ENCODE results near the gene CTAGE8. TPM values are rescaled to one million over a fixed set of nuclear protein-coding genes. Genes with fewer than 3 reads are reported as not detected.
"Not testable (repeated sequence)": the region's sequence is repeated elsewhere in the genome, so short reads cannot be mapped to it uniquely, and the experiment has no call there.

Gene CTAGE8, protein sequence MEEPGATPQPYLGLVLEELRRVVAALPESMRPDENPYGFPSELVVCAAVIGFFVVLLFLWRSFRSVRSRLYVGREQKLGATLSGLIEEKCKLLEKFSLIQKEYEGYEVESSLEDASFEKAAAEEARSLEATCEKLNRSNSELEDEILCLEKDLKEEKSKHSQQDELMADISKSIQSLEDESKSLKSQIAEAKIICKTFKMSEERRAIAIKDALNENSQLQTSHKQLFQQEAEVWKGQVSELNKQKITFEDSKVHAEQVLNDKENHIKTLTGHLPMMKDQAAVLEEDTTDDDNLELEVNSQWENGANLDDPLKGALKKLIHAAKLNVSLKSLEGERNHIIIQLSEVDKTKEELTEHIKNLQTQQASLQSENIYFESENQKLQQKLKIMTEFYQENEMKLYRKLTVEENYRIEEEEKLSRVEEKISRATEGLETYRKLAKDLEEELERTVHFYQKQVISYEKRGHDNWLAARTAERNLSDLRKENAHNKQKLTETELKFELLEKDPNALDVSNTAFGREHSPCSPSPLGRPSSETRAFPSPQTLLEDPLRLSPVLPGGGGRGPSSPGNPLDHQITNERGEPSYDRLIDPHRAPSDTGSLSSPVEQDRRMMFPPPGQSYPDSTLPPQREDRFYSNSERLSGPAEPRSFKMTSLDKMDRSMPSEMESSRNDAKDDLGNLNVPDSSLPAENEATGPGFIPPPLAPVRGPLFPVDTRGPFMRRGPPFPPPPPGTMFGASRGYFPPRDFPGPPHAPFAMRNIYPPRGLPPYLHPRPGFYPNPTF
- polyA plus RNA-seq (ENCODE audit: low read depth in 6 of 6), result 1 to 10 TPM in 1 of 6 donors, under 1 TPM in 3, not detected in 2; 0.22 to 1.2 (median 0.60) TPM

DNA sequence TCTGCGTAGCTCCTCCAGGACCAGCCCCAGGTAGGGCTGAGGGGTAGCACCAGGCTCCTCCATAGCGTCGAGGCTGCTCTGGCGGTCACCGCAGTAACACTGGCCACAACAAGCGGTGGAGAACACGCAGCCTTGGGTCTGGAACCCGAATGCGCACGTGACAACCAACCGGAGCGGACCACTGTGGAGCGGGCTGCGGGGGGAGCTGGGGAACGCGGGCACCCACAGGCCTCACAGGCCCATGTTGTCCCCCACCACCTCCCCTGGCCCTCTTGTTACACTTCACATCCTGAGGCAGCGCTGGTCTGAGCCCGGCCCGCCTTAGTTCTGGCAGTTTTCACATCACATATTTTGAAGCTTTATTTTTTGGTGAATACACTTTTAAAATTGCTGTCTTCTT lies at the start of gene CTAGE8:
CTAGE8 (minus strand) TSS at position 101 of the 400 bp plus-strand sequence; CDS start at position 63, 38 bp downstream.
- H3K27ac Mint-ChIP-seq; H3K9me3 Mint-ChIP-seq; ATAC-seq (ENCODE audit: low read depth in 2 of 2); DNase-seq; H3K4me3 Mint-ChIP-seq; H3K36me3 Mint-ChIP-seq; H3K4me1 Mint-ChIP-seq; H3K27me3 Mint-ChIP-seq: not testable (repeated sequence)

GRCh38 chr7:144317537-144317936 lies 48.4 kb upstream of the CTAGE8 start:
- not testable (repeated sequence) for H3K4me1 Mint-ChIP-seq; H3K4me3 Mint-ChIP-seq; H3K36me3 Mint-ChIP-seq; H3K9me3 Mint-ChIP-seq; H3K27me3 Mint-ChIP-seq; H3K27ac Mint-ChIP-seq; ATAC-seq (ENCODE audit: low read depth in 2 of 2); DNase-seq

DNA sequence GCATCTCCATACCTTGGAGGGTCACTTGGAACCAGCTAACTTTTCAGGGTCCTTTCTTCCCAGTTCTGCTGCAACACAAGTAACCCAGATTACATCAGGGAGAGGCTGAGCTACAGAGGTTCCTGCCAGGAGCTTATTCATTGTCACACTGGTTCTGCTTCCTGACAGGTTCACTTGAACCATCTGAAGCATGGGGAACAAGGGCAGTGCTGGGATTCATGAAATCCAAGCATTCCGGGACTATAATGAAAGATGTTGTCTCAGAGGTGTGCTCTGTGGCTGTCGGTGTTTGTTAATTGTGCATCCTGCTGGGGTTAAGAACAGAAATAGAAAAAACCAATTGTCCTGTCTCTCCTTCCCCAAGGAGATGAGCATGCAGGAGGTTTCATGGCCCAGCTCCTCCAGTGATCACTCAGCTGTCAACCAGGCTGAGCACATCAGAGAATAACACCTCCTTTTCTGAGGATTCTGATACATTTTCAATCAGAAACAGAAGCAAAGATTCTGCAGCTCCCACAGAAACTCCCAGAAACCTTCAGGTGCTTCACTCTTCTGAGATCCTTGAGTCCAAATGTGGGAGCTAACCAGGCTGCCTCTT lies 42.9 kb upstream of the CTAGE8 start, which contains the start of gene OR2A1:
OR2A1 (plus strand) TSS at position 548 of the 598 bp plus-strand sequence. CDS start 5,706 bp downstream, outside the sequence.
- H3K27me3 Mint-ChIP-seq; ATAC-seq (ENCODE audit: low read depth in 2 of 2); H3K9me3 Mint-ChIP-seq; H3K4me3 Mint-ChIP-seq; H3K4me1 Mint-ChIP-seq; H3K36me3 Mint-ChIP-seq; DNase-seq: not testable (repeated sequence)
- peak within 1 kb of the TSS in 1 of 6 donors; percentile 15 for H3K27ac Mint-ChIP-seq

- H3K4me3 Mint-ChIP-seq; H3K36me3 Mint-ChIP-seq; H3K27ac Mint-ChIP-seq; H3K27me3 Mint-ChIP-seq; ATAC-seq (ENCODE audit: low read depth in 2 of 2); H3K4me1 Mint-ChIP-seq; H3K9me3 Mint-ChIP-seq; DNase-seq: not testable (repeated sequence)
Measured at GRCh38 chr7:144311218-144311617, 42.1 kb upstream of the CTAGE8 start.

DNA sequence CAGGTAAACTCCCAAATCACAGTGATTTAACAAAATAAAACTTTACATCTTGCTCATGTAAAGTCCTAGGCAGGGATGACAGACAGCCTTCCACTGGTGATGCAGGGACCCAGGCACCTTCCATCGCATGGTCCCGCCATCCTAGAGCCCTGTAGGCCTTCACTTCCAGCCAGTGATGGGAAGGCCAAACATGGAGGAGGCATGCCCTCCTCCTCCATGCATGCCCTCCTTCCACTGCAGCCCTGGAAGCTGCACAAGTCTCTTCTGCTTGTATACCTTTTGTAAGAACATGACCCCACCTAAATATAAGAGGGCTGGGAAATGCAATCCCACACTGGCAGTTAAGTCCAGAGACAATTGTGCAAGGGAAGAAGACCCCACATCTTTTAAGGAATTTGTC lies 40.6 kb upstream of the CTAGE8 start:
- ATAC-seq (ENCODE audit: low read depth in 2 of 2); DNase-seq; H3K4me1 Mint-ChIP-seq; H3K9me3 Mint-ChIP-seq; H3K27ac Mint-ChIP-seq; H3K36me3 Mint-ChIP-seq; H3K4me3 Mint-ChIP-seq; H3K27me3 Mint-ChIP-seq: not testable (repeated sequence)

- not testable (repeated sequence) for H3K9me3 Mint-ChIP-seq; ATAC-seq (ENCODE audit: low read depth in 2 of 2); H3K27me3 Mint-ChIP-seq; H3K36me3 Mint-ChIP-seq; DNase-seq; H3K4me1 Mint-ChIP-seq; H3K4me3 Mint-ChIP-seq; H3K27ac Mint-ChIP-seq
Measured at GRCh38 chr7:144305156-144305555, 36.1 kb upstream of the CTAGE8 start.

- not testable (repeated sequence) for DNase-seq; H3K4me1 Mint-ChIP-seq; H3K27me3 Mint-ChIP-seq; H3K27ac Mint-ChIP-seq; H3K4me3 Mint-ChIP-seq; H3K9me3 Mint-ChIP-seq; H3K36me3 Mint-ChIP-seq; ATAC-seq (ENCODE audit: low read depth in 2 of 2)
Measured at GRCh38 chr7:144303607-144304006, 34.5 kb upstream of the CTAGE8 start.

GRCh38 chr7:144302578-144303303 lies 33.7 kb upstream of the CTAGE8 start:
- H3K27me3 Mint-ChIP-seq; H3K36me3 Mint-ChIP-seq; H3K4me1 Mint-ChIP-seq; H3K9me3 Mint-ChIP-seq; DNase-seq; ATAC-seq (ENCODE audit: low read depth in 2 of 2); H3K27ac Mint-ChIP-seq; H3K4me3 Mint-ChIP-seq: not testable (repeated sequence)

DNA sequence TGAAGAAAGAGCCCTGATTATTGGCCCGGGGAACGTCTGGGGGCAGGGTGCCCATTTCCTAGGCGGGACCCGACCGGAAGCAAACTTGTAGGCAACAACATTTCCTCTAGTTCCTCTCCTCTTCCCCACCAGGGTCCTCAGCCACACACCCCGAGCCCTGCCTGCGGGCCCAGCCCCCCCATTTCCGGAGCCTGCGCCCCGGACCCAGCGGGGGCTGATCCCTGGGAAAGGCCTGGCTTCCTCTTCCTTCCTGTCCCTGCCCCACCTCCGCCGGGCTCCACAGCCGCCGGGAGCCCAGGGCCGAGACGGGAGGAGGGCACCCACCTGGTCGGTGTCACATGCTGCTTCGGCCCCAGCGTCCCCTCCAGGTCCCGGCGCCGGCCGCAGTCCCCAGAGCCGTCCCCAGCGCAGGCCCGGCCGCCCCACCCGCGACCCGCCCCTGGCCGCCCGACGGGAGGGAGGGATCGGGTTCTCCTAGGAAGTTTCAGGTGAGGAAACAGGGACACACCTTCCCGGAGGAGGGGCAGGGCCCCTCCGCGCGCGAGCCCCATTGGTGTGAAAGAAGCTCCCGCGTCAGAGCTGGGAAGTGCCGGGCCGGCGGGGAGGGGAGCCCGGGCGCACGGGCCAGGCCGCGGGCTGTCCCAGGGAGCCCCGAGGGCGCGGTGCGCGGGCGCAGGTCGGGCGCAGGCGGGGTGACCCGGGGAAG lies 24.9 kb upstream of the CTAGE8 start:
- not testable (repeated sequence) for H3K36me3 Mint-ChIP-seq, H3K27ac Mint-ChIP-seq, H3K4me3 Mint-ChIP-seq, H3K4me1 Mint-ChIP-seq, H3K9me3 Mint-ChIP-seq, H3K27me3 Mint-ChIP-seq
- DNase-seq, result peak; percentile 25
- ATAC-seq (ENCODE audit: low read depth in 2 of 2), result peak; percentile 78 to 79

DNA sequence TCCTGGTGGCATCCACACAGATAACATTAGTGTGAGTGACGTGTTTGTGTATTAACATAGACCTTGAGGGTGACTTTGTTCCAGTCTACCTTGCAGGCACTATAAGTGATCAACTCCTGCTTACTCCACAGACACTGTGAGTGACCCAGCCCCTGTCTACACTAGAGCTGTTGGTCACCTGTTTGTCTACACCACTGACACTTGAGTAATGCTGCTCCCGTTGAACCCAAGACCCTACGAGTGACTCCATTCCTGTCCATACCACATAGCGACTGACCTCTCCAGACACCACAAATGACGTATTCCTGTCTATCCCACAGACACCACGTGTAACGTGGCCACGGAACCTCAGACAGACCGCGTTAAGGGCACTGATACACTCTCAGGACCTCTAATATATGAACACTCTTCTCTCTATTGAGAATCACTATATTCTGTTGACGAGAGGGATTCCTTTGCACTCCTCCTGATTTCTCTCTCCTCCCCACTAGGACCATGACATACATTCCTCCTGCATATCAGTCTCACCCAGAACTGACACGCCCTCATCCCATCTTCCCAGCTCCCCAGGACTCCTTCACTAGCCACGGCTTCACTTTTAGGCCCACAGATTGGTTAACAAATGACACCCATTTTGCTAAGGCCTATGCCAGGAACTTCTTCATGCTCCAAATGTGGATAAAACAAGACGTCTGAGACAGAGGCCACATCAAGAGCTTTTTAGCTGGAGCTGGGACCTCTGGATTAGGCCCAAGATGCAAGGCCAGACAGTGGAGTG lies 23.5 kb upstream of the CTAGE8 start:
- H3K4me1 Mint-ChIP-seq; DNase-seq; H3K36me3 Mint-ChIP-seq; H3K27ac Mint-ChIP-seq; ATAC-seq (ENCODE audit: low read depth in 2 of 2); H3K9me3 Mint-ChIP-seq; H3K27me3 Mint-ChIP-seq: not testable (repeated sequence)
- H3K4me3 Mint-ChIP-seq, result peak overlapping the region in 2 of 8 donors; percentile 30 to 74

DNA sequence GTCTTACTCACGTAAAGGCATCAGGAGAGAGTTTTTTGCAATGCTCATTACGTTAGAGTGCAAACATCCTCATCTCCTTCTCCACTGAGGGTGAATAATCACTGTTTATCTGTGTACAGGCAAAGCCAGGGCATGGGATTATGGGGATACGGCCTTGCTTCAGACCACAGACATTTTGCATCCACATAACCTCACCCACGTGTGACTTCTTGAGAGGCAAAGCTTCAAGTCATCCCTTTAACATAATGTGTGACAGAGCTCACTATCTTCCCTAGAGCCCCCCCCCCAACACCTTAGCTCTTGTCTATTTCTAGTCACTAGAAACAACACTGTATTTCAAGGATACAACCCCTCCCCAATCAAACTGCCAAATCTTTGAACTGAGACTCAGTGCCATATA lies 22.5 kb upstream of the CTAGE8 start:
- not testable (repeated sequence) for H3K27ac Mint-ChIP-seq; H3K4me1 Mint-ChIP-seq; H3K36me3 Mint-ChIP-seq; H3K9me3 Mint-ChIP-seq; H3K4me3 Mint-ChIP-seq; DNase-seq; H3K27me3 Mint-ChIP-seq; ATAC-seq (ENCODE audit: low read depth in 2 of 2)

DNA sequence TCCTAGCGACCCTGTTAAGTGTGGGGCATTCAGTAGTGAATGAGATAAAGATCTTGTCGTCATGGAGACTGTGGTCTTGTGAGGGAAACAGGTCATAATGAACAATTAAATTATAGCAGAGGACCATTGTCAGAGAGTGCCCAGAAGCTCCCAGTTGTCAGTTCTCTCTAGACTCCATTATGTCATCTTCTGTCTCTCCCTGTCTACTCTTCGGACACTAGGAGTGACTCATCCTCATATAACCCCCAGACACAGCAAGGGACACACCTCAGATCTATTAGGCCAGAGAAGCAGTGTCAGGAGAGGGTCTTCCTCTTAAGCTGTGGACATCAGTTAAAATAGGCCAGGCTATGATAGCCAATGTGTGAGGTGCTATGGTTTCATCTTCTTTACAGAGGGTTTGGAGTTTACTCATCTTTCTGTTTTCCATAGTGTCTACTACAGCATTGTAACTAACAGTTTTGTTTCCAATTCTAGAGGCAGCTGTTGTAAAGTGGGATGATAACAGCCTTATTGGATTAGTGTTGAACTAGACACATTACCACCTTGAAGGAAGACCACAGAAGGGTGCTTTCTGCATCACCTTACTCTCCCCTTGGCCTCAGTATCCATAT lies 18.2 kb upstream of the CTAGE8 start:
- H3K36me3 Mint-ChIP-seq; H3K27ac Mint-ChIP-seq; DNase-seq; H3K9me3 Mint-ChIP-seq; ATAC-seq (ENCODE audit: low read depth in 2 of 2); H3K4me1 Mint-ChIP-seq; H3K4me3 Mint-ChIP-seq; H3K27me3 Mint-ChIP-seq: not testable (repeated sequence)
